Measurements from ENCODE around the gene SLC6A1. TPM values are rescaled to one million over a fixed set of nuclear protein-coding genes. Genes with fewer than 3 reads are reported as not detected.

Gene SLC6A1
- total and polyA plus RNA-seq, 8 donors: 0.29 to 5.6 (median 2.8) TPM; not detected in 5

DNA sequence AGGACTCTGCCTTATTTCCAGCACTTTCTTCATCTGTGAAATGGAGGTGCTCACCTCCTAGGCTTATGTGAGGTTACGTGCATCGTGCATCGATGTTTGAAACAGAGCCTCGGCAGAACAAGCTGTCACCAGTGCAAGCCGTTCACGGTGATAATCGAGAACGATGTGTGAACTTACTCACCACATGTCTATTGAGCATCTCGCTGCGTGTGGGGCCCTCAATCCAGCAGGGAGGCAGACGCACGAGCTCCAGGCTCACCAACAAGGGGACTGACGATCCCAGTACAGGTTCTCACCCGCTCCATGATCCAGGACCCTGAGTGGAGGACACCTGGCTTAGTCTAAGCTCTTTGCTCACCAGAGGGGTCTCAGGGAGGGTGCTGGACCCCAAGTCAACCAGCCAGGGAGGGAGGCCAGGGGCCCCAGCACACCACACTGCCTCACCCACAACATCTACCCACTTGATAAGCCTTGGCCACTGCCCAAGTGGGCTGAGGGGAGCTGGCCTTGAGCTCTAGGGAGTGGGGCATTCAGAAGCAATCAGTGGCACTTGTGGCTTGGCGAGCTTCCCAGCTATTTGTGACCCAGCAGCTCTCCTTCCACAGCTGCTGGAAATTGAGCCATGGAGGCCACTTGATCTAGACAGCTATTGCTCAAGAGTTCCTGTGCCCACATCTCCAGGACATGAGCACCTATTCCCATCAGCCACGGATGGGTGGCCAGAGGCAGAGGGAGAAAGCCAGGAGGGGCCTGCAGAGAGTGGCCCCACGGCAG, 34.4 kb upstream of the SLC6A1 start:
- TF ChIP-seq POLR2A (IDR thresholded peaks at IDR 0.05) (no peak), POLR2AphosphoS5 (IDR thresholded peaks at IDR 0.05) (no peak), EP300 (IDR thresholded peaks at IDR 0.05) (no peak)
- TF ChIP-seq, protein P1, sequence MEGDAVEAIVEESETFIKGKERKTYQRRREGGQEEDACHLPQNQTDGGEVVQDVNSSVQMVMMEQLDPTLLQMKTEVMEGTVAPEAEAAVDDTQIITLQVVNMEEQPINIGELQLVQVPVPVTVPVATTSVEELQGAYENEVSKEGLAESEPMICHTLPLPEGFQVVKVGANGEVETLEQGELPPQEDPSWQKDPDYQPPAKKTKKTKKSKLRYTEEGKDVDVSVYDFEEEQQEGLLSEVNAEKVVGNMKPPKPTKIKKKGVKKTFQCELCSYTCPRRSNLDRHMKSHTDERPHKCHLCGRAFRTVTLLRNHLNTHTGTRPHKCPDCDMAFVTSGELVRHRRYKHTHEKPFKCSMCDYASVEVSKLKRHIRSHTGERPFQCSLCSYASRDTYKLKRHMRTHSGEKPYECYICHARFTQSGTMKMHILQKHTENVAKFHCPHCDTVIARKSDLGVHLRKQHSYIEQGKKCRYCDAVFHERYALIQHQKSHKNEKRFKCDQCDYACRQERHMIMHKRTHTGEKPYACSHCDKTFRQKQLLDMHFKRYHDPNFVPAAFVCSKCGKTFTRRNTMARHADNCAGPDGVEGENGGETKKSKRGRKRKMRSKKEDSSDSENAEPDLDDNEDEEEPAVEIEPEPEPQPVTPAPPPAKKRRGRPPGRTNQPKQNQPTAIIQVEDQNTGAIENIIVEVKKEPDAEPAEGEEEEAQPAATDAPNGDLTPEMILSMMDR (IDR thresholded peaks at IDR 0.05): no peak
- intact Hi-C loops (cut with DNase I; ENCODE audit: low total_unique reads): no loop called here
- no peaks in the 10 kb centered on the region for H3K36me3 ChIP-seq
- no peak overlapping the region for H3K4me3 ChIP-seq
- peaks cover 0 to 19% (median 0%) of the 10 kb centered on the region in 3 donors for H3K27me3 ChIP-seq
- H3K9me3 ChIP-seq: no peaks in the 10 kb centered on the region
- H3K4me1 ChIP-seq: peaks cover 0 to 7% (median 0%) of the 10 kb centered on the region in 4 donors
- no peak overlapping the region for H3K27ac ChIP-seq
- WGBS, 5 donors: 47 to 75% (median 65%) methylated on average over 14 to 17 of the region's 17 CpGs
- peak; percentile 26 to 64 for DNase-seq

DNA sequence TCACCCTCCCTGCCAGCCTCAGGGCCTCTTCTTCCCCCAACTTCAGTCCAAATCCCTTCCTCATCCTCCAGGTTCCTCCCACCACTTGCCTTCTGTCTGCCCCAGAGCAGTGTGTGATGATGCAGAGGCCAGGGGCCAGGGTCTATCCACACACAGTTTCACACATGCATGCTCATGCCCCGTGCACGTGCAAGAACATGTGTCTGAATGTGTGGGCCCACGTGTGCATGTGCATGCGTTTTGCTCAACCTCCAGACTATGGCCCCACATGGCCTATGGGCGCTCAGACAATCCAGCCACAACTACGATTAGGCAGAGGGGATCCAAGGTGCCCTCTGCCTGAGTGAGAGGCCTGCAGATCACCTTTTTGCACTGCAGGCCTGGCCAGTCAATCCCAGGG, 32.3 kb upstream of the SLC6A1 start:
- no peaks in the 10 kb centered on the region for H3K36me3 ChIP-seq
- H3K4me3 ChIP-seq: no peak overlapping the region
- DNase-seq: no peak
- no peak overlapping the region for H3K27ac ChIP-seq
- TF ChIP-seq POLR2A (IDR thresholded peaks at IDR 0.05): no peak
- TF ChIP-seq, protein P1 (IDR thresholded peaks at IDR 0.05): no peak
- no peak for TF ChIP-seq POLR2AphosphoS5 (IDR thresholded peaks at IDR 0.05)
- no peak for TF ChIP-seq EP300 (IDR thresholded peaks at IDR 0.05)
- H3K27me3 ChIP-seq: peaks cover 0 to 16% (median 0%) of the 10 kb centered on the region in 3 donors
- H3K4me1 ChIP-seq: peaks cover 0 to 7% (median 0%) of the 10 kb centered on the region in 4 donors
- intact Hi-C loops (cut with DNase I; ENCODE audit: low total_unique reads): no loop called here
- H3K9me3 ChIP-seq: no peaks in the 10 kb centered on the region
- 85 to 97% (median 92%) methylated on average over 4 to 6 of the region's 6 CpGs for WGBS, 5 donors

DNA sequence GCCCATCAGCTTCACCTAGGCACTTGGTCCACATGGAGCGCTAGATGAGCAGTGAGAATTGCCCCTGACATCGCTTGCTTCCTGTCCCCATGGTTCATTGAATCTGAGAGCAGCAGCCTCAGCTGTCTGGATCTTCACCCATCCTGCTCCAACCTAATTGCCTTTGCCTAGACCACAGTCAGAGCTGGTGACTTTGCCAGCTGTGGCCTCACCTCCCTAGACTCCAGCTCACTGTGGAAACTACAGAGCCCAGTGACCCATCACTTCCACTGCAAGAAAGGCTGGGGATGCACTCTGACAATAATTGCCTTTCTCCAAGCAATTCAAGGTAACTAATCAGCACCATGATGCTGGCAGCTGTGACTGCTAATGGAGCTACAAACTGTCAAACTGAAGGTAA, 30.6 kb upstream of the SLC6A1 start:
- Histone ChIP-seq H3K36me3 (no peaks in the 10 kb centered on the region), H3K4me1 (peaks cover 0 to 7% (median 0%) of the 10 kb centered on the region in 4 donors), H3K9me3 (no peaks in the 10 kb centered on the region), H3K27ac (no peak overlapping the region), H3K27me3 (peaks cover 0 to 32% (median under 1%) of the 10 kb centered on the region in 3 donors), H3K4me3 (no peak overlapping the region)
- TF ChIP-seq EP300 (IDR thresholded peaks at IDR 0.05): no peak
- no peak for TF ChIP-seq POLR2AphosphoS5 (IDR thresholded peaks at IDR 0.05)
- TF ChIP-seq, protein P1 (IDR thresholded peaks at IDR 0.05): no peak
- no peak for TF ChIP-seq POLR2A (IDR thresholded peaks at IDR 0.05)
- no peak for DNase-seq
- intact Hi-C loops (cut with DNase I; ENCODE audit: low total_unique reads): no loop called here
- 77 to 83% (median 80%) methylated on average over 2 of the region's 2 CpGs for WGBS, 5 donors

DNA sequence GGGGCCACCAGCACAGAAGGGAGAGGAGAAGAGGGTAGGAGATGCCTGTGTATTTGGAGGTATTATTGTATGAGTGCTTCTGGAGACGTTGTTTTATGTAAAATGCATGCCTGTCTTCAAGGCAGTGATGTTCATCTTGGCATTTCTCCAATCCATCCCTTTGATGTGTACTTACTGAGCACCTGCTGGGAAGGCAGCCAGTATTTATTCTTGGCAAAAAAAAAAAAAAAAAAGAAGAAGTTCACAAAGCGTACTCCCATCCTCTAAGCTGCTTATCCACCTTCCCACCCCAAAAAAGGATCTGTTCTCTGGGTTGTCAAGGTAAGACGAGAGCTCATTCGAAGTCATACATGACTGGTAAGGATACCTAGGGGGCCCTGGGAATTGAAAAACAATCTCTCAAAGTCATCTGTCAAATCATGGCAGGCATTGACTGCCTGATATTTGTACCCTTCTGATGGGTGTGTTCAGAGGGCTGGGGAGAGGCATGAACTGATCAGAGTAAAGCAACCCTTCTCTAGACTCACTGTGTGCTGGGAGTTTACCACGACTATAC, 30.0 kb upstream of the SLC6A1 start:
- Histone ChIP-seq H3K27ac (no peak overlapping the region), H3K4me3 (no peak overlapping the region), H3K4me1 (peaks cover 0 to 7% (median 0%) of the 10 kb centered on the region in 4 donors), H3K27me3 (peaks cover 0 to 36% (median 6%) of the 10 kb centered on the region in 3 donors), H3K36me3 (no peaks in the 10 kb centered on the region), H3K9me3 (no peaks in the 10 kb centered on the region)
- WGBS, 5 donors: 45 to 54% (median 48%) methylated on average over 5 of the region's 5 CpGs
- peak in 1 of 2 donors; percentile 36 for DNase-seq
- TF ChIP-seq, protein P1 (IDR thresholded peaks at IDR 0.05): no peak
- TF ChIP-seq EP300 (IDR thresholded peaks at IDR 0.05) (no peak), POLR2AphosphoS5 (IDR thresholded peaks at IDR 0.05) (no peak), POLR2A (IDR thresholded peaks at IDR 0.05) (no peak)
- intact Hi-C loops (cut with DNase I; ENCODE audit: low total_unique reads): no loop called here

Measured in stomach (tissue), 9 donors.